Pulmonary artery endothelial cell (primary cell): ENCODE data around the gene PDE4B. TPM values are rescaled to one million over a fixed set of nuclear protein-coding genes. Genes with fewer than 3 reads are reported as not detected.
"Not testable (repeated sequence)": the region's sequence is repeated elsewhere in the genome, so short reads cannot be mapped to it uniquely, and the experiment has no call there.

Experiments used
- DNase-seq: peaks from one replicate; pipeline ENCODE4 v3.0.0-alpha.2; 2011; ENCODE audit warnings: low read depth, low spot score
- total RNA-seq: library from RNA; depleted of rRNA; stranded (reverse); fragments of >200 nt; gene quantifications from 2 replicates; pipeline ENCODE4 v1.2.3, GENCODE V29; 2014

The PDE4B gene
- total RNA-seq, 1 donor from 2014 or later, result 53.2 TPM

DNA sequence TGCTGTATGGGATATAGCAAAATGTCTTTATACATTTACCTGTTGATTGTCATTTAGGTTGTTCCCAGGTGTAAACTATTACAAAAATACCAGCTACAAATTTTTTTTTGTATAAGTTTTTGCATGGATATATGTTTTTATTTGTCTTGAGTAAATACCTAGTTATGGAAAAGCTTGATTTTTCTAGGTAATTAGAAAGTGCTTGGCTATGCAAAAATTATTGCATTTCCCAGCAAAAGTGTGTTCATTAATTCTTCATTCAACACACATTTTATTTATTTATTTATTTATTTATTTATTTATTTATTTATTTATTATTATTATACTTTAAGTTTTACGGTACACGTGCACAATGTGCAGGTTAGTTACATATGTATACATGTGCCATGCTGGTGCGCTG lies 22.1 kb downstream of the PDE4B start:
- DNase-seq, result no peak

DNA sequence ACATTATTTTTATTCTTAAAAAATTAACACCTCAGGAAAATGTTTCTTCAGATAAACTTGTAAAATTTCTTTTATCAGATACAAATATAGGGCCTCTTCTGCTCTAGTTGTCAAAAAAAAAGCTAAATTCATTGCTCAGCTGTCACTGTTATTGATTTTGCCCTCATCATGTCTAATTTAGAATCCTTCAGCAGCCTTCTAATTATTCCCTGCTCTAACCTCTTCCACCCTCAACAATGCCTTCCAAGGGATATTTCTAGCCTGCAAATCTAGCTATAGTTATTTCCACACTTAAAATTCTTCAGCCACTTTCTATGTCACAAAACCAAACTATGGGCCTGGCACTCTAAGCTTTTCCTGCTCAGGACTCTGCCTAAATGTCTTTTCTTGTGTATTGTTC lies 25.2 kb downstream of the PDE4B start:
- no peak for DNase-seq

DNA sequence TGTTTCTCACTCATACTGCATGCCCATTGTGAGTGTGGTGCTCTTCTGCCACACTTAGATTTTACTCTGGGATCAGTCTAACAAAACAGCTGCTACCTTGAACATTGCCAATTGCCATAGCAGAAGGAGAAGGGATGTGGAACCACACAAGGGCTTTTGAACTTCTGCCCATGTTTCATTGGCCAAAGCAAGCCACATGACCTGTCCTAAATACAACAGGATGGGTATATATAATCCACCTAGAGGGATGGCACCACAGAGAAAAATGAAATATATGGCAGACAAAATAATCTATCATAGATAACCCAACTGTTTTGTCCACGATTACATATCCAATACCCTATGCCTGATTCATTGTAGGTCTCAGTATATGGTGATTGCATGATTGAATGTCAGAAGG lies 26.3 kb downstream of the PDE4B start:
- DNase-seq, result no peak

DNA sequence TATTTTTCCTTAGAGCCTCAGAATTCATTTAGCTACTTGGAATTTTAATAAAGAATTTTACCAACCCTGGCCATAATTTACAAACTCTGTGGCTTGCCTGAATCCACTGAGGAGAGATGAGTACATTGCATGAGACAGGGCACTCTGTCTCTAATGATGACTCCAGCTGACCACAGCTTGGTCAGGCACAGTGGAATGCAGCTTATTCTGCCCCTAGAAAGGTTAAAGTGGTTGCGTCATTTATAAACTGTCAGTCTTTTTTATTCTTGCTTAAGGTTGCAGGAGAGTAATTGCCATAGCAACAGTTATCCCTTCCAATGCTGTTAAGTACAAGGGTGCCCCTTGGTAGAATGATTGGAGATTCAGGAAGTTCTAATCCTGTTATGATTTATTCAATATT lies 28.3 kb downstream of the PDE4B start:
- no peak for DNase-seq

DNA sequence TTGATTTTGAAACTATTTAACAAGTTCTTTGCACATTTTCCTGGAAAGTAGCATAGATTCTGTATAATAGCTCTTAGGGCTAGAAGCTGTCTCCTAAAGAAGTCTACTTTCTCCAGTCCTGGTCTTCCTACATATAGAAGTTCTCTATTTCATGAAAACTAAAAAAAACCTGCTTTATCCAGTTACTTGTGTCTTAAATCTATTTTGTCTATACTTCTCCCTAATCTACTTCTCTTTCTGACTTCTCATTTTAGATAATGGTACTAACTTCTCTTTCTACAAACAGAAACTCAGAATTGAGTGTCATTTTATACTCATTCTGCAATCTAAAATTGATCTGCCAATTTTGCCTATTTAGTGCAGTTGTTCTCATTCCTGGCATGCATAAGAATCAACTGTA lies 28.7 kb downstream of the PDE4B start:
- no peak for DNase-seq

DNA sequence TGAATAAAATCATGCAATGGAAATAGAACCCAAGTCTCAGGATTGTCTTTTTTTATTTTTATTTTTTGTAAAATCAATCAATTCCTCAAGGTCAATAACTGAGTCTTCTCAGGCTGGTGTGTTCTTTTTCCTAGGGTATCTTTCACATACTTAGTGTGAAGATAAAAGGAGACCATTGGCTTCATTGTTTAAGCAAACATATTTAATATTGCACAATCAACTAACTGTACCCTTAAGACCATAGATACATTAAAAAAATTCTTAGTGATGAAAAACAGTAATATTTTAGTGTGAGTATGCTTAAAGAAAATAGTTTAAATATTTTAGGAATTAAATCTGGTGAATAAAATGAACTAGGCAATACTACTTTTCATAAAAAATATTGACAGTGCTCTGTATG lies 31.4 kb downstream of the PDE4B start:
- no peak for DNase-seq

DNA sequence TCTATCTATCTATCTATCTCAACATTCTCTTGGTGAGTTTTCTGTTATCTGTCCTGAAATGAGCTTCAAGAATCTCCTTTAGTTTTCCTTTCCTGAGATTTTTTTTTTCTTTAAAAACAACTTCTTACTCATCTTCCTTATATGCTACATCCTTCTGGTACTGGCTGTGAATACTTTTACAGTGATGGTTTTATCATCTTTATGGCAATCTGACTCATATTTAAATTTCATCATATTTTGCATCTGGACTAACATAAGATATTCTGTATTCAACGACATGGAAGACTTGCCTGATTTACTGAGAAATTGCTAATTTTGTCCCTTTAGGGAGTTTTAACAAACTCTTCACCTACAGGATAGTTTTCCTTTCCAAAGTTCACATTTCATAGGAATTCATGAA lies 33.0 kb downstream of the PDE4B start:
- DNase-seq, result no peak

DNA sequence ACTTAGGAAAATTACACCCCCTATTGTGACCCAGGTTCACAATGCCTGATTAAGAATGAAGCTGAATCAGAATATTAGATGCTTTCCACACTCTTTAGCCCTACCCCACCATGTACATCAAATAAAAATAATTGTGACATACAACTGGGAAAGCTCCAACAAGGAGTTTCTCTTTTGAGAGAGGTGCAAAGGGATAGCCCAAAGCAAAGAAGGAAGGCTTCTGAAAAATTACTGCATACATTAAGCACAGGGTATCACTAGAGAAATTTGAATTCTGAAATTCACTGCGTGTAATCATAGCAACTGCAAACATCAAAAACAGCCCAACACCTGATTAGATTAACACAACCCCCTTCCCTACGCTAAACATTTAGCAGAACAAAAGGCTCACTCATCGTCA lies 34.1 kb downstream of the PDE4B start:
- DNase-seq, result no peak

DNA sequence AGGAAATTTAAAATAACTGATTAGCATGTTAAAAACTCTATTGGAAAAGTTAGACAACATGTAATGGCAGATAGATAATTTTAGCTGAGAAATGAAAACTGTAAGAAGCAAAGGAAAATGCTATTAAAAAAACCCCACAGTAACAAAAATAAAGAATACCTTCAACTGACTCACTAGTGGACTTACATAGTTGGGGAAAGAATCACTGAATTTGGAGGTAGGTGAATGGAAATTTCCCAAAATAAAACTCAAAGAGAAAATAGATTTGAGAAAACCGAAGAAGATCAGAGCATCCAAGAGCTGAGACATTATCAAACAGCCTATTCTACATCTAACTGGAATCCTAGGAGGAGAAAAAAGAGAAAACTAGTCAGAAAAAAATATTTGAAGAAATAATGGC lies 34.7 kb downstream of the PDE4B start:
- no peak for DNase-seq

DNA sequence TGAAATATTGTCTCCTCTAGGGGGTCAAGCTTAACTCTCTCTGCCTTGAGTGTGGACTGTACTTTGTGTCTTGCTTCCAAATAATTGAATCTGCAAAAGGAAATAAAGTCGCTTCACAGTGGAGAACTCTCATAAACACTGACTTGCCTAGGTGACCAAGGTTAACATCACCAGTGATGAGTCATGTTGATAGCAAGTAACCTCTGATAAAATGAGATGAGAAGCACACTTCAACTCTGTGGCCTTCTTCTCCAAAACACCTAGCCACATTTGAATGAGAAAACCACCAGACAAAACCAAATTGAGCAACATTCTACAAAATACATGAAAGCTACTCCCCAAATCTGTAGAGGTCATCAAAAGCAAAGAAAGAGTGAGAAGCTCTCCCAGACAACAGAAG lies 37.6 kb downstream of the PDE4B start:
- DNase-seq, result no peak

DNA sequence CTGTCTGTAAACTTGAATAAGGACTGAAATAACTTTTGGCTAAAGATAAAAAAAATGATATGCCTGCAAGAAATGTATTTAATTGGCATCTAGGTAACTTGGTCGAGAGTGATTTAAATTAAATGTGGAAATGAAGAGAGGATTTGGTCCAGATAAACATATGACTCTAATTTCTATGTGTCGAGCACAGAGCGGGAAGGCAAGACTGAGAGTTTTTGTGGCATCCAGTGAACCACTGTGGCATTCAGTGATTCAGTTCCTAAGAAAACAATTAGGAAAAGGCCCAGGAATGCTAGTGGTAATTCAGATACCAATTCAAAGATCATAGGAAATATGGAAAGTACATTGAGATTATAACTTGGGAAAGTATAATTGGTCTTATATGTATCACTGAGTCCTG lies 39.6 kb downstream of the PDE4B start:
- no peak for DNase-seq

DNA sequence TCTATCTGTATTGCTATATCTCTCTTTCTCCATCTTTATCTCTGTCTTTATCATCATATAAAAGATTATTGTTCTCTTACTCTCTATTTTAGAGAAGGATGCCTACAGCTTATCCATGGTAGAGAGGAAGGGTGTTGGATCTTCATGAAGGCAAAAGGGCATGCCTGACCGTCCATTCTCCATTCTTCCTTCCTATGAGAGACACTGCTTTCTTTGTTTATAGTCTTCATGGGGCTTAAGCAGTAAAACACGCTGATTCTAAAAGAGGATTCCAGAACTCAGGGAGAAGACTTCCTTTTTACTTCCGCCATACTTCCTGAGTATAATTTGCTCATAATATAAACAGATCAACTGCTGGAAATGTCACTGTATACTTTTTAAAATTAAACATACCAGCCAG lies 44.0 kb downstream of the PDE4B start:
- no peak for DNase-seq

DNA sequence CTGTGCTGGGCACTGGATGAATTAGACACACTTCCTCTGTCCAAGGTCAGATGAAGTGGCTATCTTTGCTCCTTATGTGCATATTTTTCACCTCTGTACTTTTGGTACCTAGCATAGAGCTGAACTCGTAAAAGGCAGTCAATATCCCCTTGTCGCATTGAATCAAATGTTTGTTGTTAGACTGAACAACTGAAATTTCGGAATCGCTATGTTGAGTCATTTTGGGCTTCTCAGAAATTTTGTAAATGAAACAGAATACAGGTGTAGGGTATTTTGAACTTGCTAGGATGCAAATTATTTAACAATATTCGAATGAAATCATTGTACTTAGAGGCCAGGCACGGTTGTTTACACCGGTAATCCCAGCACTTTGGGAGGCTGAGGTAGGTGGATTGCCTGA lies 48.0 kb downstream of the PDE4B start:
- no peak for DNase-seq

DNA sequence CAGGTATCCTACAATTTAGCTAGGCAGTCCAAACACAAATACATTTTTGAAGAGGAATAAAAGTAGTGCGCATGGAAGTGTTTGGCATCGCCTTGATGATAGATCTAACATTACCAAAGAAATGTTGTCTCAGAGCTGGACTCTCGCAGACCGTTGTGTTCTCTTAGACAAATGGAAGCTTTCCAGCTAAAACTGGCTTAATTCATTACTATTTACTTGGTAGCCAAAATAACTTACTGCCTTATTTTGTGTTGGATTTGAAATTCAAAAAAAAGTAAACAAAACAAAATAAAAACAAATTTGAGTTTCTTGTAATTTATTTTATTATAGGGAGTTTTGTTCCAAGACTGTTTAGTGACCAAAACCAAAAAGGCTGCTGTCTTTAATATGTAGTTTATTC lies 51.6 kb downstream of the PDE4B start:
- DNase-seq, result no peak

DNA sequence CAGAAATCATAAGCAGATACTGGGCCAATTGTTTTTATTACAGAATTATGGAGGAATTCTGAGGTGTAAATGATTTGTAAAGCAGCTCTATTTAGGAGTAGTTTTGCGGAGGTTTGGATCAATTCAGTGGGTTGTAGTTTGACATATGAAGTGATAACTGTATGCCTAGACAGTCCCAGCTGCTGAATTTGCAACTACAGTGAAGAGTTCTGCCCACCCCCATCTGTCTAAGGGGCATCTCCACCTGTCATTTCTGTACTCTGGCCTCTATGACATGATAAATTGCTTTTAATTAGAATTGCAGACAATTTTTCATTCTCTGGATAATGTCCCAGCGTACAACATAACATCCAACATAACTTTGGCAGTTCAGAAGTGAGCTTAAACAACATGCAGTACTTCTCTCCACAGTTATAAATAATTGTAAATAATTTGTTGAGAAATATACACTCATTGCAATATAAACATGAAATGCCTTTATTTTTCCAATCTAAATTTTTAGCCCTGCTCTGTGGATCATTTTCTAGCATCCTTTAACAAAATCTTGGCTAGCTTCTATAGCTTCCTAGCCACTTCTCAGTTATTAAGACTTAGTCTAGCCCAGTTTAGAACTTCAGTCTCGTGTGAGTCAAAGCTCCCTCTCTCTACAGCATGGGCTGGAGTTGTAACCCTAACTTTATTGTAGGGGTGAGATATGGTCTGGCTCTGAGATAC lies 52.3 kb downstream of the PDE4B start:
- DNase-seq, result no peak

DNA sequence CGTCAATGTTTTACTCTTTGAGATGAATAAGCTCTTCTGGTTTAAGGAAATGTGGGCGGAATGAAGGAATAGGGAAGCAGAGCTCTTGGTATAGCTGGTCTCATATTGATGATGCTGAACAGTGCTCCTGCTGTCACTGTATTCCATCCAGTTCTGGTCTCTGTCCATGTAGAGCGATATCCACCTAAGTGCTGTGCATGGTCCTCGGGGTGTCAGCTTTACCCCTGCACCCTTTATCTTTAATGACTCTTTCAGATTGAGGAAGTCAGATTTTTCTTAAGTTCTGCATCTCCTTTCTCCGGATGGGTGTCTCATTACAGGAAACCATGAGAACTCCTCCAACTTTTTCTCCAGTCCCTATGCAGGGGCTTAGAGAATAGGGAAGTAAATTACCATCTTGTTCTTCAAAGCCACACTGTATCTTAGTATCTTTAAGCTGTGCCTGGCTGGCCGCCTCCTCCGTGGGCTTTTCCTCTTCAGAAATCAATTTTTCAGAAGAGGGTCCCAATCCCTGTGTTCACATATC lies 52.9 kb downstream of the PDE4B start:
- no peak for DNase-seq

DNA sequence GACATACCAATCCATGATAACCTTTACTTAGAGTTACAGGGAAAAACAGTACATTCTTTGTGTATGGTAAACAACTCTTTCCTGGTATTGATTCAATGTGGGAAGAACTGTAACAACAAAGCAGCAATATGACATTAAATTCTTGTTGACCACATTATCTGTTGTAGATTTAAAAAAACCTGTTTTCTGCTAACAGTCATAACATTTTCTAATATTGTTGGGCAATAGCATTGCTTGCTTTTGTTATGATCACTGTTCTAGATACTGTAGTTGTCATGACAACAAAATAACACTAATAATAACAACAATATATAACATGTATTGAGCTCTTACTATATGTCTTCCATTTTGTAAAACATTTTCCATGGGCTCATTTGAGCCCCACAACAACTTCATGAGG lies 54.2 kb downstream of the PDE4B start:
- no peak for DNase-seq

DNA sequence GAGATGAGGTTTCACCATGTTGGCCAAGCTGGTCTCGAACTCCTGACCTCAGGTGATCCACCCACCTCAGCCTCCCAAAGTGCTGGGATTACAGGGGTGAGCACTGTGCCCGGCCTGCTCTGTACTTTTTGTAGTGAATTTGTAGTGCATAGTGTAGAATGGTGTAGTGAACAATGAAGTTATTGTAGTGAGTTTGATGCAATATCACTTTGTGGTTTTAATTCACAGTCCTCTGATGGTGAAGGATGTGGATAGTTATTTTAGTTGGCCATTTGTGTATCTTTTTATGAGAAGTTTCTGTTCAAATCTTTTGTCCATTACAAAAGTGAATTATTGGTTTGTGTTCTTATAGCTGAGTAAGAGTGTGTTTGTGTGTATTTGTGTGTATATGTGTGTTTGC lies 57.6 kb downstream of the PDE4B start:
- DNase-seq, result no peak

DNA sequence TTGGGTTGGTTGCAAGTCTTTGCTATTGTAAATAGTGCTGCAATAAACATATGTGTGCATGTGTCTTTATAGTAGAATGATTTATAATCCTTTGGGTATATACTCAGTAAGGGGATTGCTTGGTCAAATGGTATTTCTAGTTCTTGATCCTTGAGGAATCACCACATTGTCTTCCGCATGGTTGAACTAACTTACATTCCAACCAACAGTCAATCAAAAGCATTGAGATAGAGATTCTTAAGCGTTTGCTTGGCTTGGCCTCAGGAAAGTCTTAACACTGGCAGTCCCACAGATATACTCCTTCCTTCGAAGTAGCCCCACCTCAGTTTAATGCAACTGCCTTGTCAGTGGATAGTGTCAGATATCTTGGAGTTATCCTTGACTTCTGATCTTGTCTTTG lies 63.9 kb downstream of the PDE4B start:
- DNase-seq, result not testable (repeated sequence)

DNA sequence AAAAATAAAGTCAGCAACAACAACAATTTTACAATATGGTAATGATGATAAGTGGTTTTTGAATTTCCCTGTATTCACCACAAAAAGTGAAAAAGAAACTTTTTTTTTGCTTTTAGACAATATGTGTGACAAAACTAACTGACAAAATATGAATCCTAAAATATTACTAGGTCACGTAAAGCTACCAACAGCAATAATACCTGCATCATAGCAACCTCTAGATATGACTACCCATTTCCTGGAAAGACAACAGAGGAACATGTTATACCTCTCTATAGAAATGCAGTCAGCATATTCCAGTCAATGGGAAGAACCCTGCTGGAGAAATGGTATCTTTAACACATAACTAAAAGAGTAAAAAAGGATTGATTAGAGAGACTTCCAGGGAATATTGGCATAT lies 73.7 kb downstream of the PDE4B start:
- no peak for DNase-seq

DNA sequence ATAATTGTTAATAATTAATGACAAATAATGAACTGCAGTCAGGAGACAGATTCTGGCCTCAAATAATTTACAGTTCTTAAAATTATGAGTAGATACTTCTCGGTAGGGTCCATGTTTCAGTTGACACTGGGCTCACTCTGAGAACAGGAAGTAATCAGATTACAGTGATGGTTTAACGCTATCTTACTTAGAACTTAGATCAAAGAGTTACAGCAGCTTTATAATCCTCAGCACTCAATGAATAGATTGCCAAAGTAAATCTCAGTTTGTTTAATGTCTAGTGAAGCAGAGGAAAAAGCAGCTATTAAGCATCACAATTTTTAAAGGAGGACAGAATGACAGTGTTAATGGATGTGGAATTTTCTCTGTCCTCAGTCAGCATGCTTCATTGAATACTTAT lies 79.6 kb downstream of the PDE4B start:
- DNase-seq, result no peak

DNA sequence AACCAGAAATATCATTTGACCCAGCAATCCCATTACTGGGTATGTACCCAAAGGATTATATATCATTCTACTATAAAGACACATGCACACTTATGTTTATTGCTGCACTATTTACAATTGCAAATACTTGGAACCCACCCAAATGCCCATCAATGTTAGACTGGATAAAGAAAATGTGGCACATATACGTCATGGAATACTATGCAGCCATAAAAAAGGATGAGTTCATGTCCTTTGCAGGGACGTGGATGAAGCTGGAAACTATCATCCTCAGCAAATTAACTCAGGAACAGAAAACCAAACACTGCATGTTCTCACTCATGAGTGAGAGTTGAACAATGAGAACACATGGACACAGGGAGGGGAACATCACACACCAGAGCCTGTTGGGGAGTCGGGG lies 85.6 kb downstream of the PDE4B start:
- DNase-seq, result not testable (repeated sequence)

DNA sequence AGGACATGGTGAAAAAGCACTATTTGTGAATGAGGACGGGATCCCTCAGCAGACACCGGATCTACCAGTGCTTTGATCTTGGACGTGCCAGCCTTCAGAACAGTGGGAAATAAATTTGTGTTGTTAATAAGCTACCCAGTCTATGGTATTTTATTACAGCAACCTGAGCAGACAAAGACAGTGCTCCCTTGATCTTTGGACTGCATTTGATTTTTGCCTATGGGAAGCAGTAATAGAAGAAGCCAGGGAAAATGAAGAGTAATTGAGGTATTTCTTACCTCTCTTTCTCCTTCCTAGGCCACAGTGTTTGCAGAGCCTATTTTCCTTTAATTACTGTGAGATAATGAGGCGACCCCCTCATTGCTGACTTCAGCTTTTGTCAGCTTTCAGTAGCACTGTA lies 87.9 kb downstream of the PDE4B start:
- no peak for DNase-seq

DNA sequence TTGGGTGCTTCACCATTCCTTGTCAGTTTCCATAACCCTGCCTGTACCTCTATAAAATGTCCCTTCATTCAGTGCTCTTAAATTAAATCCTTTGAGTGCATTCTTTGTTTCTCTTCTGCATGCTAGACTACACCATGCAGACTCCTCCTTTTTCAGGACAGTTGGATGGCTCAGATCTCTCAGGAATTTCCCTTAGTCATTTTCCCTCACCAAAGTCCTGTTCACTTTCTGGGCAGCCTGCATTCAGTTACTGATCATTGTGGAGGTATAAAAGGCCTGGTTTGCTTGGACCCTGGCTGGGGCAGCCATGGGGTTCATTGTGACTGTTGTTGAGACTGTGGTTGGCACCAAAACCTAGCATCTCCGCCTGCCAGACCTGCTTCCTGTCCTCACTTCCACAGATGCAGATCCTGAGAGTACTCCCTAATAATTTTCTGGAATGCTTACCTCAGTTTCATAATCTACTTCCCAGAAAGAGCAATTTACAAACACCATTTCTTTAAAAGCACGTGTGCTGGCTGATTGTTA lies 88.4 kb downstream of the PDE4B start:
- no peak for DNase-seq
